Caco-2 (cell line): ENCODE results near the gene MAMDC2. TPM values are rescaled to one million over a fixed set of nuclear protein-coding genes. Genes with fewer than 3 reads are reported as not detected.

Experiments
- BruUV-seq: library from RNA; stranded (reverse); fragments of 400-500 nt; replicated peaks from 2 replicates; lab custom pipeline; 2021; lab: Mats Ljungman, UMichigan
- CTCF ChIA-PET: fragments of 300-600 bp; sonication (Branson Sonifier 250); formaldehyde crosslinking; loops from one replicate; lab custom pipeline; 2022; ENCODE audit warnings: antibody characterized with exemption; lab: Charles Lee
- POLR2A ChIA-PET: fragments of 300-600 bp; sonication (Branson Sonifier 250); formaldehyde crosslinking; loops from one replicate; lab custom pipeline; 2022; ENCODE audit warnings: antibody characterized with exemption; lab: Charles Lee
- DNase-seq, 2 experiments: peaks; one replicate each; pipeline versions ENCODE4 v3.0.0 to v3.0.0-alpha.2; 2020 to 2022
- H3K27me3 ChIP-seq: replicated peaks from 2 replicates; pipeline ENCODE4 v1.6.0; 2011; ENCODE audit warnings: low read length; ENCODE audit not compliant: control insufficient read depth, insufficient read depth
- H3K36me3 ChIP-seq: 2 replicates; pipeline ENCODE4 v1.5.1; 2011; ENCODE audit warnings: low read length; ENCODE audit not compliant: control insufficient read depth, insufficient read depth
- H3K4me1 ChIP-seq: fragments of 250-450 bp; sonication (Bioruptor Pico); 2 replicates; pipeline ENCODE4 v1.5.1; 2020; ENCODE audit warnings: mild to moderate bottlenecking
- H3K4me3 ChIP-seq: 2 replicates; pipeline ENCODE4 v1.5.1; 2011; ENCODE audit warnings: low read depth, mild to moderate bottlenecking, control low read depth, low read length
- H3K9me3 ChIP-seq: fragments of 250-450 bp; sonication (Bioruptor Pico); 2 replicates; pipeline ENCODE4 v1.5.1; 2020; ENCODE audit warnings: mild to moderate bottlenecking, moderate library complexity
- H3K27ac Mint-ChIP-seq: one replicate; pipeline ENCODE4 v1.8.0; 2022; ENCODE audit warnings: mixed read lengths; ENCODE audit not compliant: unreplicated experiment
- H3K27me3 Mint-ChIP-seq: one replicate; pipeline ENCODE4 v1.8.0; 2022; ENCODE audit warnings: mixed read lengths; ENCODE audit not compliant: insufficient read depth, unreplicated experiment
- H3K36me3 Mint-ChIP-seq: one replicate; pipeline ENCODE4 v1.8.0; 2022; ENCODE audit warnings: mild to moderate bottlenecking, mixed read lengths; ENCODE audit not compliant: insufficient read depth, unreplicated experiment
- H3K4me1 Mint-ChIP-seq: one replicate; pipeline ENCODE4 v1.8.0; 2022; ENCODE audit warnings: low read depth, mixed read lengths; ENCODE audit not compliant: unreplicated experiment
- H3K4me3 Mint-ChIP-seq: one replicate; pipeline ENCODE4 v1.8.0; 2022; ENCODE audit warnings: mild to moderate bottlenecking, moderate library complexity, mixed read lengths; ENCODE audit not compliant: unreplicated experiment
- H3K9me3 Mint-ChIP-seq: one replicate; pipeline ENCODE4 v1.8.0; 2022; ENCODE audit warnings: mixed read lengths; ENCODE audit not compliant: unreplicated experiment
- CTCF ChIP-seq, 2 experiments: fragments of 200-600 bp in 1 of 2; IDR thresholded peaks; 1 replicate in 1 of 2; 2 replicates in 1 of 2; pipeline versions ENCODE4 v1.5.1 to v1.8.0; 2011 to 2022; ENCODE audit warnings: antibody characterized with exemption in 1 of 2, control low read depth in 1 of 2, inconsistent platforms in 1 of 2, low read depth in 1 of 2, low read length in 1 of 2, mild to moderate bottlenecking in 1 of 2, moderate library complexity in 1 of 2; ENCODE audit not compliant: insufficient read depth in 1 of 2, severe bottlenecking in 1 of 2, unreplicated experiment in 1 of 2
- intact Hi-C: fragments of 100-400 bp; cut with micrococcal nuclease; formaldehyde crosslinking; loops from one replicate; pipeline ENCODE4 v1.10.0; 2022; ENCODE audit not compliant: unreplicated experiment
- total RNA-seq: library from RNA; stranded (reverse); gene quantifications from 2 replicates; pipeline ENCODE4 v1.2.3, GENCODE V29; 2022

The MAMDC2 gene
- total RNA-seq, 1 experiment from 2014 or later = not detected

- Histone ChIP-seq H3K9me3 (no peaks in the 10 kb centered on the region), H3K4me3 (no peak overlapping the region), H3K36me3 (no peaks in the 10 kb centered on the region), H3K27me3 (no peaks in the 10 kb centered on the region), H3K4me1 (no peaks in the 10 kb centered on the region)
- Mint-ChIP-seq H3K27me3 (no peaks in the 10 kb centered on the region), H3K4me1 (peaks cover 8% of the 10 kb centered on the region), H3K9me3 (no peaks in the 10 kb centered on the region), H3K27ac (no peak overlapping the region), H3K36me3 (peaks cover 33% of the 10 kb centered on the region), H3K4me3 (no peak overlapping the region)
- POLR2A ChIA-PET = interaction anchor here (0.7 kb wide), 1 partner anchor 791 kb away, joined by 5 read pairs; no protein-coding TSS in a partner anchor
- DNase-seq = no peak
- intact Hi-C loops = no loop called here
- no TSS peak for BruUV-seq
- TF ChIP-seq CTCF (IDR thresholded peaks at IDR 0.05; ENCODE audit: insufficient read depth in 1 of 2, low read depth in 1 of 2, low read length in 1 of 2, severe bottlenecking in 1 of 2, unreplicated experiment in 1 of 2) = no peak
- CTCF ChIA-PET = no interaction called here
Observed at GRCh38 chr9:70262366-70262765, 218.7 kb downstream of the MAMDC2 start.

- Histone ChIP-seq H3K36me3 (no peaks in the 10 kb centered on the region), H3K9me3 (no peaks in the 10 kb centered on the region), H3K4me3 (no peak overlapping the region), H3K4me1 (no peaks in the 10 kb centered on the region), H3K27me3 (no peaks in the 10 kb centered on the region)
- DNase-seq = no peak
- BruUV-seq = no TSS peak
- intact Hi-C loops = no loop called here
- Mint-ChIP-seq H3K4me1 (peaks cover 8% of the 10 kb centered on the region), H3K27me3 (no peaks in the 10 kb centered on the region), H3K4me3 (no peak overlapping the region), H3K9me3 (no peaks in the 10 kb centered on the region), H3K36me3 (peaks cover 33% of the 10 kb centered on the region), H3K27ac (no peak overlapping the region)
- ChIA-PET POLR2A (interaction anchor here (0.7 kb wide), 1 partner anchor 792 kb away, joined by 5 read pairs; no protein-coding TSS in a partner anchor), CTCF (no interaction called here)
- no peak for TF ChIP-seq CTCF (IDR thresholded peaks at IDR 0.05; ENCODE audit: insufficient read depth in 1 of 2, low read depth in 1 of 2, low read length in 1 of 2, severe bottlenecking in 1 of 2, unreplicated experiment in 1 of 2)
Observed at GRCh38 chr9:70262948-70263347, 219.3 kb downstream of the MAMDC2 start.

- Mint-ChIP-seq H3K36me3 (peaks cover 33% of the 10 kb centered on the region), H3K4me1 (peaks cover 8% of the 10 kb centered on the region), H3K4me3 (no peak overlapping the region), H3K27me3 (no peaks in the 10 kb centered on the region), H3K27ac (no peak overlapping the region), H3K9me3 (no peaks in the 10 kb centered on the region)
- Histone ChIP-seq H3K4me1 (no peaks in the 10 kb centered on the region), H3K36me3 (no peaks in the 10 kb centered on the region), H3K27me3 (no peaks in the 10 kb centered on the region), H3K9me3 (no peaks in the 10 kb centered on the region), H3K4me3 (no peak overlapping the region)
- DNase-seq = no peak
- intact Hi-C loops = no loop called here
- no peak for TF ChIP-seq CTCF (IDR thresholded peaks at IDR 0.05; ENCODE audit: insufficient read depth in 1 of 2, low read depth in 1 of 2, low read length in 1 of 2, severe bottlenecking in 1 of 2, unreplicated experiment in 1 of 2)
- no TSS peak for BruUV-seq
- ChIA-PET POLR2A (no interaction called here), CTCF (no interaction called here)
Observed at GRCh38 chr9:70263421-70263820, 219.8 kb downstream of the MAMDC2 start.

Other genes starting within 250 kb of the MAMDC2 start
- gene CFAP95, start 223.0 kb upstream of the MAMDC2 start, total RNA-seq = not detected in 2 replicates
- gene SMC5, start 215.1 kb downstream of the MAMDC2 start, total RNA-seq = 7.7 and 7.8 TPM in 2 replicates